SHP77 (cell line): ENCODE results near the gene CFAP299.

Experiments
- DNase-seq, 2 experiments: peaks; one replicate each; lab custom pipeline; 2025; lab: John Stamatoyannopoulos, UW

CFAP299 gene

DNA sequence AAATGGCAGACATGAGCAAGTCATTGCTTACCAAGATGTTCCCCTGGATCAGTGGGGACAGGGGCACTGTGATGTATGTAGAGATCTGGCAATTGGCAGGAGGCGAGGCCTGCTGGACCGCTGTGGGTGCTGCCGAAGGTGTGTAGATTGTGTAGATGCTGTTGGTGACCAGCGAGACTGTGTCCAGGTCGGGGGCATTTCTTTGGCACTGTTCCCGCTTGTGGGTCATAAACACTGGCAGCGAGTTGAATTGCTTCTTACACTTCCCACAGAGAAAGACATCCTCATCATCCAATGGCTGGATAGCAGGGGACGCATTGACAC lies 52.7 kb downstream of the CFAP299 start:
- no peak for DNase-seq

DNA sequence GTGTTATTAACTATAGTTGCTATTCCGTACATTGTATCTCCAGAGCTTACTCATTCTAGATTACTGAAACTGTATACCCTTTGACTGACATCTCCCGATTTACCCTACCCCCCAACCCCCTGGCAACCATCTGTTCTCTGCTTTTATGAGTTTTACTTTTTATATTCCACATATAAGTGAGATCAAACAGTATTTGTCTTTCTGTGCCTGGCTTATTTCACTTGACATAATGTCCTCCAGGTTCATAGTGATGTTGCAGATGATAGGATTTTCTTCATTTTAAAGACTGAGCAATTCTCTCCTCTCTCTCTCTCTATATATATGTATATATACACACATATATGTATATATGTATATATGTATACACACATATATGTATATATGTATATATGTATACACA lies 54.6 kb downstream of the CFAP299 start:
- DNase-seq: no peak

DNA sequence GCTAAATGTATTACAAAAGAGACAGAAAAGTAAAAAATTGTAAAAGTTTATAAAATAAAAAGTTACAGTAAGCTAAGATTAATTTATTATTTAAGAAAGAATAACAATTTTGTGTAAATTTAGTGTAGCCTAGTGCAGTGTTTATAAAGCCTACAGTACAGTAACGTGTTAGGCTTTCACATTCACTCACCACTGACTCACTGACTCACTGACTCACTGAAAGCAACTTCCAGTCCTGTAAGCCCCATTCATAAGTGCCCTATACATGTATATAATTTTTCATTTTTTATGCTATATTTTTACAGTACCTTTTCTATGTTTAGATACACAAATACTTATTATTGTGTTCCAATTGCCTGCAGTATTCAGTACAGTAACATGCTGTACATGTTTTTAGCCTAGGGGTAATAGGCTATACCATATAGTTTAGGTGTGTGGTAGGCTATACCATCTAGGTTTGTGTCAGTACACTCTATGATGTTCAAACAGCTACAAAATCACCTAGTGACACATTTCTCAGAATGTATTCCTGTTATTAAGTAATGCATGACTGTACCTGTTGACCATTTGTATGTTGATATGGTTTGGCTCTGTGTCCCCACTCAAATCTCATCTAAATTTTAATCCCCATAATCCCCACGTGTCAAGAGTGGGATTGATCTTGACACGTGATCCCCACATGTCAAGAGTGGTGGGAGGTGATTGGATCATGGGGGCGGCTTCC lies 57.9 kb downstream of the CFAP299 start:
- DNase-seq: no peak

DNA sequence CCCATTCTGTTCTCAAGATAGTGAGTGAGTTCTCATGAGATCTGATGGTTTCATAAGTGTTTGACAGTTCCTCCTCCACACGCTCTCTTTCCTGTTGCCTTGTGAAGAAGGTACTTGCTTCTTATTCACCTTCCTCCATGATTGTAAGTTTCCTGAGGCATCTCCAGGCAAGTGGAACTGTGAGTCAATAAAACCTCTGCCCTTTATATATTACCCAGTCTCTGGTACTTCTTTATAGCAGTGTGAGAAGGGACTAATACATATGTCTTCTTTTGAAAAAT lies 58.4 kb downstream of the CFAP299 start:
- DNase-seq: no peak

DNA sequence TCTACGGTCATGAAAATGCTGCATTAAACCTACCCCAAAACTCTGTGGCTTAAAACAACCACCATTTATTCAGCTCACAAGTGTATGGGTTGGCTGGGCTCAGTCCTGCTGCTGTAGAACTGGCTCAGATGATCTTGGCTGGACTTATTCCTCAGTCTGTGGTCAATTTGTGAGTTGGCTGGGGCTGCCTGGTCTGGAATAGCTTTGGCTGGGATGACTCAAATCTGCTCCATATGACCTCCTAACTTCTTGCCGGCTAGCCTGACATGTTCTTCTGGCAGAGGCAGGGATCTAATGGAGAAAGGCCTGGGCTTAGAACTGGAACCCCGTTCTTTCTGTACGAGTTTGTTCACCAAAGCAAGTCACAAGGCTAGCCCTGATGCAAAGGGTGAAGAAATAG lies 71.7 kb downstream of the CFAP299 start:
- DNase-seq: no peak

DNA sequence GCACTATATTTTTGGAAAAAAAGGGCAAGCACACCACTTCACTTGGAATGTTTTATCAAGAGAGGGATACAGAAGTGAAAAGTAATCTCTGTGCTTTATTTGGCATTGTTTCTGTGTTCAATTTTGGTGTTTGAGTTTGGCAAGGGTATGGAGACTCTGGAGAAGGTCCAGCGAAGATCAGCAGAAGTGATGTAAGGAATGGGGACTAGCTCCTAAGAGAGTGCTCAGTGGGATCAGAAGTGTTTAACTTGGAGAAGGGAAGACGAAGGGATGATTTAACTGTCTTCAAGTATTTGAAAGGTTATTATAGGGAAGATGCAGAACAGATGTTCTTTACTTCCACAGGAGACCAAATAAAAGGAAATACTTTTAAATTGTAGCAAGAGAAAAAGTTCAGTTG lies 74.3 kb downstream of the CFAP299 start:
- DNase-seq: no peak

DNA sequence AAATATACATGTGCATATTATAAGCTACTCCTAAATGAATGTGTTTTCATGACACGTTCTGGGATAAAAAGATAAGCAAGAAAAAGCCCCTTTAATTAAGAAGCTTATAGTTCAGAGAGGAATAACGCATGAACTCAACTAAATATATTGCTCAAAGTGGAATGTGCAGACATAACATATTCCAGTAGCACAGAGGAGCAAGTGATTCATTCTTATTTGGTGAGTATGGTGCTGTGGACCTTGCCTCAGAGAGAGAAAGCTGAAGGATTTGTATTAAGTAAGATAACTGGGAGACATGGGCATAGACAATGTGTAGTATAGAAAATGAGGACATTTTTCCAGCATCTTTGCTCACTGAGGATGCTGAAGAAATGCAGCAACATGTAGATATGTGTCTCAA lies 76.8 kb downstream of the CFAP299 start:
- DNase-seq: no peak

DNA sequence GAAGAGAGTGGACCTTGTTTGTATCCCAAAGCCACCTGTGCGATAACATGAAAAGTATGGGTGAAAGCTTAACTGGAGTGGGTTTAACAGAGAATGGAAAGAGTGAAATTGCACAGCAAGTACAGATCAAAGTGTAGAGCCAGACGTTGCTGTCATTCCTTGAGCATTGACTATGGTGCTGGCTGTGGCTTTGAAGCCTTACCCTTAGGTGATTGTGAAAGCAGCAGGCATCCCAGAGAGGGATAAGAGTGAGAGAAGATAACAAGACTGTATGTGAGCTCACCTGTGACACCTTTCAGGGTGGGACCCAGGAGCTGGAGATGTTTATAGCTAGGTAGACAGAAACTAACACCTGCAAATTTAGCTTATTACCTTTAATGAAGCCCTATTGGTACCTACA lies 77.6 kb downstream of the CFAP299 start:
- DNase-seq: no peak

DNA sequence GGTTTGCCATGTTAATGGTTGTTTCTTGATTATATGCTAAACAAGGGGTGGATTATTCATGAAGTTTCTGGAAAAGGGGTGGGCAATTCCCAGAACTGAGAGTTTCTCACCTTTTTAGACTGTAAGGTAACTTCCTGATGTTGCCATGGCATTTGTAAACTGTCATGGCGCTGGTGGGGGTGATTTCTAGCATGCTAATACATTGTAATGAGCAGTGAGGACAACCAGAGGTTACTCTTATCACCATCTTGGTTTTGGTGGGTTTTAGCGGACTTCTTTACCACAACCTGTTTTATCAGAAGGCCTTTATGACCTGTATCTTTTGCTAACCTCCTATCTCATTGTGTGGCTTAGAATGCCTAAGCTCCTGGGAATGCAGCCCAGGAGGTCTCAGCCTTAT lies 81.5 kb downstream of the CFAP299 start:
- DNase-seq: no peak

DNA sequence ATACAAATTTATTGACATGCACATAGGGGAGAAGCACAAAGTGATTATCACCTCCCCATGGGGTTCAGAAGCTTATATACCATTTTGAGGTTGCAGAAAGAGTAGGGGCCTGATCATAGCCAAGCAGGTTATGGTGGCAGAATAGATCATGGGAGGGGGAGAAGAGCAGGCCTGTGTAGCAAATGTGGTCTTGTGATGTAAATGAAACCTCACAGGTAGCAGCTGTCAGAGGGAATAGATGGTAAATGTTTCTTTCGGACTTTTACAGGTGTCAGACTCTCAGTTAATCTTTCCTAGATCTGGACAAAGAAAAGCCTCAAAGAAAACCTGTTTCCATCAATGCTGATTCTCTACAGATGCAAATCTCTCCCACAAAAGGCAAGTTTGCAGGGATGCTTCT lies 84.4 kb downstream of the CFAP299 start:
- DNase-seq: no peak

DNA sequence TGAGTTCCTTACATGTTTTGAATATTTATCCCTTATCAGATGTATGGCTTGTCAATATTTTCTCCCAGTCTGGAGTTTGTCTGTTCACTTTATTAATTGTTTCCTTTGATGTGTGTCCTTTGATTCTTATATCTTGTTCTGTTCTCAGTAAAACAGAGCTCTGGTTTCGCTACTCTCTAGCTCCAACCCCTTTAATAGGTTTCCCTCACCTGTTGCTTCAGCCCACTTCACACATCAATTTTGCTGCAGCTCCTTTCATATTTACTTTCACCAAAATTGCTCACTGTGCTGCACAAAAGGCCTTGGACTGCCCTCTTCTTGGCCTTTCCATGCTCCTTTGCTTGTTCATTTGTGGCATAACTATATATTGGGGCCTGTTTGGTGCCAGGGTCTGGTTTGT lies 85.1 kb downstream of the CFAP299 start:
- DNase-seq: no peak

DNA sequence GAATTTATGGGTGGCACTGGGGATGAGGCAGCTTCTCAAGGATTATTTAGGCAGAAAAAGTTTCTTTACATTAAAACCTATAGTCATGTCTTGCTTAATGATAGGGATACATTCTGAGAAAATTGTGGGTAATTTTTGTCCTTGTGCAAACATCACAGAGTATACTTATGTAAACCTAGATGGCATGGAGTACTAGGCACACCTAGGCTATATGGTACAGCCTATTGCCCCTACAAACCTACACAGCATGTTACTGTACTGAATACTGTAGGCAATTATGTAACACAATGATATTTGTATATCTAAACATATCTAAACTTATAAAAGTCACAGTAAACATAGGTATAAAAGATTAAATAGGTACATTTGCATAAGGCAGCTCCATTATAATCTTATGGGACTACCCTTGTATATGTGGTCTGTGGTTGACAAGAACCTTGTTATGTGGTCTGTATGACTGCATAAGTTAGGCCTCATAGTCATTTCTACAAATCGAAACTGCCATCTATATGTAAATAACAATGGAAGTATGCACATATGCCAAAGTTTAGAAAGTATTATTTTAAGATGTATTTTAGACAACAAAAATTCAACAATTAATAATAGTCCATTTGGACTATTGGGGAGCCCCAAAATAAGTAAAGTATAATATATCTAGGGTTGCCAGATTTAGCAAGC lies 87.3 kb downstream of the CFAP299 start:
- DNase-seq: no peak

DNA sequence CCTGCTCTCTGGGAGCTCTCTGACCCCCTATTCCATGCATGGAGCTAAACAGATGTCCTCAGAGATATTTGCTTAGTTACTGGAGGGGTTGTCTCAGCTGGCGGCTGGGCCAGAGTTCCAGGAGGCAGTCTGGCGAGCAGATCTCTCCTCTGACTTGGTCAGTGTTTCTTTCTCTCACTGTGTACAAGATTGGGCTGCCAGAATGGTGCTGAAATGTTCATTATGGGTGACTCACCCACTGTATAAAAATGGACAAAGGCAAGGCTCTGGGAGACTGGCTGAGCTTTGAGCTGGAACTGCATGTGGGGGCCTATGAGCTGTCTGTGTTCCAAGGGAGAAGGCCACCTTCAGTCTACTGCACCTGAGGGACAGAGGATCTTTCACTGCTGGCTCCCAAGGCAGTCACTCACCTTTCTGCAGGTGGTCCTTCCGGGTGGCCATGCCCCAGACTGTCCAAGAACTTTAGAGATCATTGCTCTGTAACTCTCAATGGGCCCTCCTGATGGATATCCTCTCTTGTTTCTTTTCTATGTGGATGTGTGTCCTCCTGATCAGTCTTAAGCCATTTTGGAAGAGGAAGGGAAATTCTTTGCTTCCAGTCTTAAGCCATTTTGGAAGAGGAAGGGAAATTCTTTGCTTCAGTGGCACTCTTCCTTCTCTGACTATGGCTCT lies 88.2 kb downstream of the CFAP299 start:
- DNase-seq: peak; percentile 12 to 20

DNA sequence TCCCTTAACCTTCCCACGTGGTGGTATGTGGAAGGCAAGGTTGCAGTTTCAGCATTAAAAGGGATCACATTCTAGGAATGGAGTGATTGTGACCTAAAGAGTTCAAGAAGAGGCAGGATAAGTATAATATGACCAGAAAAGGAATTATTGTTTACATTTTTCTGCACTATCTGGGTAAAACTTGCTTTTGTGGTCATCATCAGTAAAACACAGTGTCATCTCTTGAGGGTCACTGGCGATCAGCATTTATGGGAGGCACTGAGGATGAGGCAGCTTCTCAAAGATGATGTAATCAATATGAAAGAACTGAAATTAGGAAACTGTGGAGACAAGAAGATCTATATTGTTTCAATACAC lies 88.7 kb downstream of the CFAP299 start:
- no peak for DNase-seq

DNA sequence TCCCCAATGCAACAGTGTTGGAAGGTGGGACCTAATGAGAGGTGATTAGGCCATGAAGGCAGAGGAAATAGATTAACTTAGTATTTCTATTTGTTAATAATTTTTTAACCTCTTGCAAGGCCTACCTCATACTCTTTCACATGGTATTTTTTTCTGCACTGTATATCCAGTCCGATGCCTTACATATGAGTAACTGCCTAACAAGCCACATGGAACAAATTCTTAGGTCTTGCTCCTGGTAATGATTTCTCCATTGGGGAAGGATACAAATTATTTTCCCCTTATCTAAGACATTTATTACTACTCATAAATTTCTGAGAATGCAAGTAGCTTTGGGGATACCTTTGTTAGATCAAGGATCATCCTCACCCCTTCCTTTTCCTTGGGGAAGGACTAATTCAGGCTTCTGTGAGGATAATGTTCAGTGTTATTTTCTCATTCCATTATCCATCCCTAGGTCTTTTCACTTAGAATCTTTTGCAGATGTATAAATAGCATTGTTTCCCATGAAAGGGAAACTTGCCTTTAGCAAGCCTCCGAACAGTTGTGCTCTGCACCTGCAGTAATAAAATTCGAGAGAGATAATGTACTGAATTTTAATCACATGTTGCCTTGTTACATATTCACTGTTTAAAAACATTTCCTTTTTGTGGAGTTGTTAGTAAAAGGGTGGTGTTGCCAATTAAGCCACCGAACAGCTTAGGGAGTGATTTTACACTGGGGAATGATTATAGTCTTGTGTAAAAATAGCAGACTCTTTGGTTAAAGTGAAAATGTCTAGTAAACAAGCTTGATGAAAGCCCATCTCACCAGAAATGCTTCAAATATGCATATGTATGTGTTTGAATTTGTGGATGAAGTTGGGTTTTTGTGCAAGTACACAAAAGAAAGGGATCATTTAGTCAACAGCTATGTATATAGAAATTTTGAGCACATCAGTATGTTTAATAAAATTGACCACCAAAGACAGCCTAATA lies 89.9 kb downstream of the CFAP299 start:
- no peak for DNase-seq

DNA sequence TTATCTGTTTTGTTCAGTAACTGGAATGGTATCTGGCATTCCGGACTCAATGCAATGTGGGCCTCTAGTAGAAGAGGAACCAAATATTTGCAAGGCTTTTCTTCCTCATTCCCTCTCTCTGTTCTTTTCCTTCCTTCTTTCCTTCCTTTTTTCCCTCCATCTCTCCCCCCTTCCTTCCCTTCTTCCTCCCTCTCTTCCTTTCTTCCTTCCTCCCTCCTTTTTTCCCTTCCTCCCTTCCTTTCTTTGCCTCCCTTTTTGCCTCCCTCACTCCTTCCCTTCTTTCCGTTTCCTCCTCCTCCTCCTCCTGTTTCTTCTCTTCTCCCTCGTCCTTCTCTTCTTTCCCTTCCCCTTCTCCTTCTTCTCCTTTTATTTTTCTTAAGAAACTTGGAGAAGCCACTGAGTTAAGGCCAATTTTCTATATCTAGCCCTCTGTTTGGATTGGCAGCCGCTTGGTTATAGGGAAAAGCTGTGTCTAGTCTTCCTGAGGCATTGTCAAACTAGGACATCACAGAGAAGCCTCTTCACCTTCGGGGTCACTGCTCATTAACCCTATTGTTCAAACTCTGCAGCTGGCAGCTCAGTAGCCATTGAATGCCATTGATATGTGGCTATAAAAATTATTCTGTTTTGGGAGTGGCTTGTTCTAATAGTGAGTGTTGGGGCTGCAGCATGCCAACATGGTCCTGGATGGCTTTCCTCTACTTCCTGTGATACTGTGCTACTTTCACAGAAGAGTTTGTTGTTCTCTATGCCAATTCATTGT lies 95.9 kb downstream of the CFAP299 start:
- DNase-seq: no peak

DNA sequence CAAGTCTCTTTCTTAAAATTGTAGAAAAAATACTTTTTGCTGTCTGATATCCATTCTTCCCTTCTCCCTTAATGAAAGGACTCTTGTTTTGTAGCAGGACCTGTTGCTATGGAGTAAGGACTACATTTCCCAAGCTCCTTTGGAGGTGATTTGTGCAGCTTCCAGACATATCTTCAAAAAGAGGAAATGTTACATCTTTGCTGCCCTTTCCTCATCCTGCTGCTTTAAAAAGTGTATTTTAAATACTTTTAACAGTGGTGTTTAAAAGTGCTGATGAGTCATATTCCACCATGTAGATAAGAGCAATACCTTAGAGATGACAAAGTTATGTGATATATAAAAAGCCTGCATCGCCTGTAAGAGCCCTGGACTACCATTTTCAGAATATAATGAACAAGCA lies 98.7 kb downstream of the CFAP299 start:
- no peak for DNase-seq

DNA sequence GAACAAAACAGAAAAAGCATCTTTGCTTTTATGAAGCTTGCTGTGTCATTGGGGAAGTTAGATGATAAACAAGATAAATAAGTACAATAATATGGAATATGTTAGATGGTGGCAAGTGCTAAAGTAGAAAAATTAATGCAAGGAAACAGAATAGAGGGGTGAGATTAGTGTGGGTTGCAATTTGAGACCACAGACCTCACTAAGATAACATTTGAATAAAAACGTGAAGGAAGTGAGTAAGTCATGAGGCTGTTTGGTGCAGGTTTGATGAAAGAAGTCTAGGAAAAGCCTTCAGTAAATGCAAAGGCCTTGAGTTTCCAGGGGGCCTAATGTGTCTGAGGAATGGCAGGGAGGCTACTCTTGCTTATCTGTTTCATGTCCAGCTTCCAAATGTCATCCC lies 102.5 kb downstream of the CFAP299 start:
- no peak for DNase-seq

DNA sequence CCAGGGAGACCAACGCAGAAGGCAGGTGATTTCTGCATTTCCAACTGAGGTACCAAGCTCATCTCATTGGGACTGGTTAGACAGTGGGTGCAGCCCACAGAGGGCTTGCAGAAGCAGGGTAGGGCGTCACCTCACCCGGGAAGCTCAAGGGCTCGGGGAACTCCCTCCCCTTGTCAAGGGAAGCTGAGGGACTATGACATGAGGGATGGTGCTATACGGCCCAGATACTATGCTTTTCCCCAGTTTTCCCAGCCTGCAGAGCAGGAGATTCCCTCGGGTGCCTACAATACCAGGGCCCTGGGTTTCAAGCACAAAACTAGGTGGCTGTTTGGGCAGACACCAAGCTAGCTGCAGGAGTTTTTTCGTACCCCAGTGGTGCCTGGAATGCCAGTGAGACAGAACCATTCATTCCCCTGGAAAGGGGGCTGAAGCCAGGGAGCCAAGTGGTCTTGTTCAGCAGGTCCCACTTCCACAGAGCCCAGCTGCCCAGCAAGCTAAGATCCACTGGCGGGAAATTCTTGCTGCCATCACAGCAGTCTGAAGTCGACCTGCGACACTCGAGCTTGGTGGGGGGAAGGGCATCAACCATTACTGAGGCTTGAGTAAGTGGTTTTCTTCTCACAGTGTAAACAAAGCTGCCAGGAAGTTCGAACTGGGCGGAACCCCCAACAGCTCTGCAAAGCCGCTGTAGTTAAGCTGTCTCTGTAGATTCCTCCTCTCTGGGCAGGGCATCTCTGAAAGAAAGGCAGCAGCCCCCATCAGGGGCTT lies 103.9 kb downstream of the CFAP299 start:
- DNase-seq: peak; percentile 16 to 17

DNA sequence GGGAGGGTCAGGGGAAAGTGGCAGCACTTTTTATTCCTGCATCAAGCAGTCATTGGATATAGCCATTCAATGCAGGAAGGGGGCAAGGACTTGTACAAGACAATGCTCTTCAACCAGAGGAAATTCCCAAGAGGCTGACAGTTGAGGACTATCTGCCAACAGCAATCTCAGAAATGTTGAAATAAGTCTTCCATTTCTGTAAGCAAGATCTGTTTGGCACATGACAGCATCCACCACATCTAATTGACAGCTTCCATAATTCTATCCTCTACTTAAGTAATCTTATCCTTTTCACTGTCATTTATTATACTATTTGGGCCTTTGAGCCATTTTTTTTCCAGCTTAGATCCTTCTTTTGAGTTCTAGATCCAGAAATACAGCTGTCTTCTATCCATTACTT lies 110.7 kb downstream of the CFAP299 start:
- no peak for DNase-seq

DNA sequence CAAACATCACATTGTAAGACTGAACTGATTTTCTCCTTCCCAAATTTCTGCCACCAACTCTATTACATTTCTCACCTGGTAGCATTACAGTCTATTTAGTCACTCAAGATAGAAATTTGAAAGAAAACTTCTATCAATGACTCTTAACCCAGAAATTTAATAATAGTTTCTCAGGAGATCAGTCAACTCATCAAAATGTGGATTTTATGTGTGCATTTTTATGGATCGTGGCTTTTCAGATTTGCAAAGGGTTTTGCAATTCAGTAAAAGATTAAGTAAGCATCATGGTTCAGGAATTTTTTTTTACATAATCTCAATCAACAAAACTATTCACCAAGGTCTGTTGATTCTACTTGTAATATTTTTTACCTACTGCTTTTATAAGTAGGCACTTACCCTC lies 111.1 kb downstream of the CFAP299 start:
- no peak for DNase-seq
